Left ventricle myocardium inferior (tissue), 1 donor: ENCODE measurements around the gene TRNT1. TPM values are rescaled to one million over a fixed set of nuclear protein-coding genes. Genes with fewer than 3 reads are reported as not detected.

Source experiments
- DNase-seq: peaks from one replicate; pipeline ENCODE4 v3.0.0-alpha.2; 2020
- H3K27ac ChIP-seq: fragments of 200-600 bp; replicated peaks from 2 replicates; pipeline ENCODE4 v1.8.0; 2021
- H3K27me3 ChIP-seq: fragments of 200-600 bp; 2 replicates; pipeline ENCODE4 v1.8.0; 2021; ENCODE audit warnings: low read depth
- H3K36me3 ChIP-seq: fragments of 200-600 bp; 2 replicates; pipeline ENCODE4 v1.8.0; 2021
- H3K4me1 ChIP-seq: fragments of 200-600 bp; 2 replicates; pipeline ENCODE4 v1.8.0; 2021
- H3K4me3 ChIP-seq: fragments of 200-600 bp; 2 replicates; pipeline ENCODE4 v1.8.0; 2021; ENCODE audit warnings: mild to moderate bottlenecking, moderate library complexity
- H3K9me3 ChIP-seq: fragments of 200-600 bp; replicated peaks from 2 replicates; pipeline ENCODE4 v1.8.0; 2021
- CTCF ChIP-seq: fragments of 200-600 bp; IDR thresholded peaks from 2 replicates; pipeline ENCODE4 v1.8.0; 2021; ENCODE audit warnings: antibody characterized with exemption, mild to moderate bottlenecking, borderline replicate concordance
- intact Hi-C: fragments of 100-400 bp; cut with micrococcal nuclease; formaldehyde crosslinking; loops from one replicate; pipeline ENCODE4 v1.11.0; 2022
- total RNA-seq: library from RNA; stranded (reverse); fragmentation: NEBNext Ultra II Directional; extraction: Animal tissue kit (Norgen Biotek cat#: 25700); gene quantifications from one replicate; pipeline ENCODE4 v1.2.1, GENCODE V29; 2021
- donor health status: DM: no; HTN: yes; CAD: no; lungs with severe emphysema.

Gene TRNT1
- total RNA-seq, 1 donor from 2014 or later, result 14.6 TPM

- no peak for DNase-seq
- Histone ChIP-seq H3K27me3 (no peaks in the 10 kb centered on the region), H3K9me3 (no peaks in the 10 kb centered on the region), H3K36me3 (peaks cover 23% of the 10 kb centered on the region), H3K27ac (no peak overlapping the region), H3K4me3 (peak overlapping the region; percentile 99), H3K4me1 (peaks cover 61% of the 10 kb centered on the region)
- intact Hi-C loops, result no loop called here
- TF ChIP-seq CTCF, result no peak
Observed at GRCh38 chr3:3177861-3178497, 51.2 kb downstream of the TRNT1 start.

- Histone ChIP-seq H3K36me3 (peaks cover 16% of the 10 kb centered on the region), H3K27me3 (no peaks in the 10 kb centered on the region), H3K9me3 (no peaks in the 10 kb centered on the region), H3K4me3 (peak overlapping the region; percentile 99), H3K27ac (peak overlapping the region; percentile 85), H3K4me1 (peaks cover 59% of the 10 kb centered on the region)
- no peak for DNase-seq
- intact Hi-C loops, result no loop called here
- no peak for TF ChIP-seq CTCF
Observed at GRCh38 chr3:3178498-3179328, 52.0 kb downstream of the TRNT1 start.

- peak; percentile 100 for TF ChIP-seq CTCF
- H3K4me1 ChIP-seq, result peaks cover 52% of the 10 kb centered on the region
- intact Hi-C loops, result no loop called here
- peak within 1 kb of the TSS; percentile 85 for H3K27ac ChIP-seq
- H3K4me3 ChIP-seq, result peak within 1 kb of the TSS; percentile 99
- peaks cover 8% of the 10 kb centered on the region for H3K36me3 ChIP-seq
- H3K9me3 ChIP-seq, result no peaks in the 10 kb centered on the region
- DNase-seq, result peak; percentile 85
- no peaks in the 10 kb centered on the region for H3K27me3 ChIP-seq
Observed at GRCh38 chr3:3179407-3180094, 52.8 kb downstream of the TRNT1 start, which contains the start of gene CRBN. Gene CRBN (minus strand): TSS chr3:3179691. CDS start chr3:3179687, 4 bp downstream.

- no peak for TF ChIP-seq CTCF
- Histone ChIP-seq H3K36me3 (no peaks in the 10 kb centered on the region), H3K4me3 (no peak overlapping the region), H3K4me1 (peaks cover 44% of the 10 kb centered on the region), H3K9me3 (no peaks in the 10 kb centered on the region), H3K27ac (no peak overlapping the region), H3K27me3 (no peaks in the 10 kb centered on the region)
- intact Hi-C loops, result no loop called here
- no peak for DNase-seq
Observed at GRCh38 chr3:3180456-3180855, 53.7 kb downstream of the TRNT1 start.

DNA sequence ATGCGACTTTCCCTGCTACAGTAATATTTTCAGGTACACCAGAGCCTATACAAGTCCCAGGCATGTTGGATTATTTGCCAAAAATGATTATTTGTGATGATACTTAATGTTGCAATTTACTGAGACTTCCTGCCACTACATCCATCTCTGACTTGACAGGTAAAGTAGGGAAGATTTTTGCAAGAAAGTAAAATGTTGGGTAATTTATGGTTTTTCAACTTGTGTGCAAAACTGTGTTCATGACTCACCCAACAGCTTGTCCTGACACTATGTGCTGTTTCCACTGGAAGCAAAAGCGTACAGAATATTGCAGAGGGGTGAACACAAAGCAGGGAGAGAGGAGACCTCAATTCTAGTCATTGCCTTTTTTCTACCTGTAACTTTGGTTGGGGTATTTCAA is 58.1 kb downstream of the TRNT1 start:
- Histone ChIP-seq H3K27ac (no peak overlapping the region), H3K36me3 (no peaks in the 10 kb centered on the region), H3K9me3 (peaks cover 23% of the 10 kb centered on the region), H3K4me3 (no peak overlapping the region), H3K27me3 (no peaks in the 10 kb centered on the region), H3K4me1 (peaks cover 7% of the 10 kb centered on the region)
- TF ChIP-seq CTCF, result no peak
- no peak for DNase-seq
- intact Hi-C loops, result no loop called here
